Astrocyte of the cerebellum (primary cell): ENCODE results near the gene KLKB1.

Source experiments
- DNase-seq: peaks from one replicate; pipeline ENCODE4 v3.0.0-alpha.2; 2011; ENCODE audit warnings: low read depth
- H3K4me3 ChIP-seq: 2 replicates; pipeline ENCODE4 v1.5.1; 2011; ENCODE audit warnings: mild to moderate bottlenecking, low read depth, low read length, moderate library complexity
- in situ Hi-C: cut with HindIII; loops from 2 replicates; pipeline ENCODE4 v1.10.0; 2017; ENCODE audit warnings: low sequenced_read_pairs
- TF ChIP-seq, protein P1 (sequence below): IDR thresholded peaks from 2 replicates; pipeline ENCODE4 v1.5.1; 2012; ENCODE audit warnings: low read length, low read depth, moderate library complexity, mild to moderate bottlenecking; ENCODE audit errors: missing control alignments

KLKB1 gene

GRCh38 chr4:186248643-186249042 lies 21.3 kb downstream of the KLKB1 start:
- H3K4me3 ChIP-seq: no peak overlapping the region
- in situ Hi-C loops: no loop called here
- TF ChIP-seq, protein P1, sequence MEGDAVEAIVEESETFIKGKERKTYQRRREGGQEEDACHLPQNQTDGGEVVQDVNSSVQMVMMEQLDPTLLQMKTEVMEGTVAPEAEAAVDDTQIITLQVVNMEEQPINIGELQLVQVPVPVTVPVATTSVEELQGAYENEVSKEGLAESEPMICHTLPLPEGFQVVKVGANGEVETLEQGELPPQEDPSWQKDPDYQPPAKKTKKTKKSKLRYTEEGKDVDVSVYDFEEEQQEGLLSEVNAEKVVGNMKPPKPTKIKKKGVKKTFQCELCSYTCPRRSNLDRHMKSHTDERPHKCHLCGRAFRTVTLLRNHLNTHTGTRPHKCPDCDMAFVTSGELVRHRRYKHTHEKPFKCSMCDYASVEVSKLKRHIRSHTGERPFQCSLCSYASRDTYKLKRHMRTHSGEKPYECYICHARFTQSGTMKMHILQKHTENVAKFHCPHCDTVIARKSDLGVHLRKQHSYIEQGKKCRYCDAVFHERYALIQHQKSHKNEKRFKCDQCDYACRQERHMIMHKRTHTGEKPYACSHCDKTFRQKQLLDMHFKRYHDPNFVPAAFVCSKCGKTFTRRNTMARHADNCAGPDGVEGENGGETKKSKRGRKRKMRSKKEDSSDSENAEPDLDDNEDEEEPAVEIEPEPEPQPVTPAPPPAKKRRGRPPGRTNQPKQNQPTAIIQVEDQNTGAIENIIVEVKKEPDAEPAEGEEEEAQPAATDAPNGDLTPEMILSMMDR: no peak
- DNase-seq: no peak

DNA sequence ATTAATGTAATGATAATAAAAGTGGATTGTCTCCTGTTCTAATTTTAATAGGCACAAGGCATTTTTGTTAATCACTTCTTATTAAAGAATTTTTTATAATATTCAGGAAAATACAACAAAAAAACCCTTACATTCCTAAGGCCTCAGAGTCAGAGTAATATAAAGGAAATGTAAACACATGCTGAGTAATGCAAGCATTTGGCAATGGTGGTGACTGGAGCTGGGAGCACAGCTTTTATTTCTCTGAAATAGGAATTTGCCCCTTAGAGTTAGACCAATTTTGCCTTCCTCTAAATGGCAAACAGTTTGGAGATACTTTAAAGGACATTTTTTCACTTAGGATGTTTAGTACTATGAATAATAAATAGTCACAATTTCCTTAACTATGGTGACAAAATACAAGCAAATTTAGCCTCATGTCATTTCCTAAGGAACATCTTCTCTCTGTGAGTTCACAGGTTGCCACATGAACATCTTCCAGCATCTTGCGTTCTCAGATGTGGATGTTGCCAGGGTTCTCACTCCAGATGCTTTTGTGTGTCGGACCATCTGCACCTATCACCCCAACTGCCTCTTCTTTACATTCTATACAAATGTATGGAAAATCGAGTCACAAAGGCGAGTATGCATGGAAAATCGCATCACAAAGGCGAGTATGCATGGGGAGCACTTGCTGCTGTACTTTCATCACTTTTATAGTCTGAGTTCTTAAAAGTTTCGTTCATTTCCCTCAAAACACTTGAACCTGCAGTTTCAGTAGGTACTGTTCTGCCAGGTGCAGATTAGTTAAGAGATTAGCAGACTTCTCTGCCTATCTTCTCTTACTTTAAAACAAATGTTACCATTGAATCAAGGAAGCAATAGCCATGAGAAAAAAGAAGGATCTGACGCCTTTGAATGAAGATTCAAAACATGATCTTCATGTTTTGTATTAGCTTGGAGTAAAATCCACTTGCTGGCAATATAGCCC lies 22.8 kb downstream of the KLKB1 start:
- no peak for DNase-seq
- H3K4me3 ChIP-seq: no peak overlapping the region
- in situ Hi-C loops: no loop called here
- TF ChIP-seq, protein P1: no peak

- TF ChIP-seq, protein P1: no peak
- no peak overlapping the region for H3K4me3 ChIP-seq
- in situ Hi-C loops: no loop called here
- no peak for DNase-seq
Observed at GRCh38 chr4:186250760-186251159, 23.5 kb downstream of the KLKB1 start.

DNA sequence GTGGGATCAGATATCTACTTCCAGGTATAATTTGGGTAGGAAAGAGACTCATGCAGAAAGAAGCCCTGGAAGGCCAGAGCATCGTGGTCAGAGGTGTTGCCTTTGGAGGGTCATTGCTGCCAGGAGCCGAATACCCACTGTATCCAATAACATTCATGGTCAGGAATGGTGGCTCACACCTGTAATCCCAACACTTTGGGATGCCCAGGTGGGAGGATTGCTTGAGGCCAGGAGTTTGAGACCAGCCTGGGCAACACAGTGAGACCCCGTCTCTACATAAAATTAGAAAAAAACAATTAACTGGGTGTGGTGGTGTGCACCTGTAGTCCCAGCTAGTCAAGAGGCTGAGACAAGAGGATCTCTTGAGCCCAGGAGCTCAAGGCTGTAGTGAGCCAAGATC lies 27.8 kb downstream of the KLKB1 start:
- DNase-seq: no peak
- in situ Hi-C loops: no loop called here
- H3K4me3 ChIP-seq: no peak overlapping the region
- TF ChIP-seq, protein P1: no peak

DNA sequence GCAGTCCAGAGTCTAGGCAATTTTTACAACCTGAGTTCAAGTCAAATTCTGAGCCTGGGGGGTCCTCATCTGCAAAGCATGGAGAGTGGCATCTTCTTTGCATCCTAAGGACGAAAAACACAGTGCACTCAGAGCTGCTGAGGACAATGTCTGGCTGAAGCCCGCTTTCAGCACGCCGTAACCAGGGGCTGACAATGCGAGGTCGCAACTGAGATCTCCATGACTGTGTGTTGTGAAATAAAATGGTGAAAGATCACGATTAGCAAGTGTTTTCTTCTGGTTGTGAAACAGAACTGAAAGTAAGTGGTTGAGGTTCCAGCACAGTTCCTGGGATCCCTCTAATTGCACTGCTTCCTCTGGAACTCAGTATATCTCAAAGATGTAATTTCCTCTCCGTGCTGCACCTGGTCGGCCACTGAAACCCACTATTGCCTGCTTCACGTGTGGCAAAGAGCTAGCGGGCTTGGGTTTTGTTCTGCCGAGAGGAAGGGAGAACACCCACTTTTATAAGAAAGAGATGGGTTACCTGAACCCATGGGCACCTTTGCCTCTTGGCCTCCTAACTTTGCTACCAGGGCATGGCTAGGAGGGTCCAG lies 31.0 kb downstream of the KLKB1 start:
- TF ChIP-seq, protein P1: no peak
- in situ Hi-C loops: no loop called here
- no peak overlapping the region for H3K4me3 ChIP-seq
- no peak for DNase-seq

DNA sequence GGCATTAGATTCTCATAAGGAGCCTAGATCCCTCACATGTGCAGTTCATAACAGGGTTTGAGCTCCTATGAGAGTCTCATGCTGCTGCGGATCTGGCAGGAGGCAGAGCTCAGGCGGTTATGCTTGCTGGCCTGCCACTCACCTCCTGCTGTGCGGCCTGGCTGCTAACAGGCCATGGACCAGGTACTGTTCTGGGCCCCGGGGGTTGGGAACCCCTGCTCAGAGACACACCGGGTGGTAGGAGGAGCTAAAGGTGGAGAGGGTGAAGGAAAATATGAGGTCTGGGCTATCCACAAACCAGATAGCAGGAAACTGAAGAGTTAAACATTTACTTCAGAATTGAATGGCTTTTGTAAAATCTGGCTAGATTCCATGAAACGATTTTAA lies 32.8 kb downstream of the KLKB1 start:
- in situ Hi-C loops: no loop called here
- TF ChIP-seq, protein P1: no peak
- no peak overlapping the region for H3K4me3 ChIP-seq
- no peak for DNase-seq
